NCI-H345 treated with DMSO at 0.1 percent for 48 hours (cell line): ENCODE results near the gene LRRC26.
A peak's percentile ranks its signal among the peaks of the same experiment; 100 is the strongest.

Source experiments
- DNase-seq: peaks from one replicate; lab custom pipeline; 2025; ENCODE audit not compliant: unreplicated experiment; lab: John Stamatoyannopoulos, UW

LRRC26 gene

DNA sequence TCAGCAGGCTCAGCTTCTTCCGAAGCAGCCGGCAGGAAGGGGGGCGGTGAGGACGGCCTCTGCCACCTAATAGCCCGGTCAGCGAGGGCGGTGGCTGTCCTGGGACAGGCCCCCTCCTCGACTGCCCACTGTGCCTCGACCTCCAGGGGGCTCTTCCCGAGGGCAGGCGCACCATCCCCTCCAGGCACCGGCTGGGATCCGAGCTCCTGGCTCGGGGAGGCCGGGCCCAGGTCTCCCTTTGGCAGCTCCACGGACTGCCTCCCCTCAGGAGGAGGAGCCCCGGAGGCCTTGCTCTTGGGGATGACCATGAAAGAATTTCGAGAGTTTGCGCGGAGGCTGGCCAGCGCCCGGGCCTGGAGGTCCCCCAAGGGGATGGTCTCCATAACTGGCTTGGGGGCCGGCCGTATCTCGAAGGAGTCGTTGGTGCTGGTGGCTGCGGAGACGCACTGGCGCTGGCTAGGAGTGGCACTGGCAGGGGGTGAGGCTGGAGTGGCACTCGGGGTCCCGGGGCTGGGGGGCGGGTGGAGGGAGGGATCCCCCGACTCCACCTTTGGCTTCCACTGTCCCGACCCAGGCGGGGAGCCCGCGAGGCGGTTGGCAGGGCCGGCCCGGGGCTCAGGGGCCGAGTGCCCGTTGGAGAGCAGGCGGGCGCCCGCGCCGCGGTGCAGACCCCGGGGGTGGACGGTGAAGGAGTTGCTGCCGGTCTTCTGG, 29.7 kb upstream of the LRRC26 start:
- DNase-seq = no peak

DNA sequence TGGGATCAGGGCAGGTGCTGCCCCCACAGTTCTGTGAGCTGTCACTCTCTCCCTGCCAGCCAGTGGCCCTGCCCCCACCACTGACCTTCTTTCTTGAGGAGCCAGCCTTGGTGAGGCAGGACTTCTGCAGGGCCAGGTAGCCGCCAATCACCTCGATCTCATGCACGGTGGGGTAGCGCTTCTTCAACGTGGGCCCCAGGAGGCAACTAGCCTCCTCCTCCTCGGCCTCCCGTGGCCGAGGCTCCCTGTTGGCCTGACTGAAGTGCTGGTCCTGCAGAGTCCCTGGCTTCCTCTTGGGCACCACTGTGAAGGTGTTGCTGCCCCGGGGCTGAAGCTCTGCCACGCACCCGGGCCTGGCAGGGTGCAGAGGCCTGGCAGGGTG, 29.0 kb upstream of the LRRC26 start:
- DNase-seq = no peak

DNA sequence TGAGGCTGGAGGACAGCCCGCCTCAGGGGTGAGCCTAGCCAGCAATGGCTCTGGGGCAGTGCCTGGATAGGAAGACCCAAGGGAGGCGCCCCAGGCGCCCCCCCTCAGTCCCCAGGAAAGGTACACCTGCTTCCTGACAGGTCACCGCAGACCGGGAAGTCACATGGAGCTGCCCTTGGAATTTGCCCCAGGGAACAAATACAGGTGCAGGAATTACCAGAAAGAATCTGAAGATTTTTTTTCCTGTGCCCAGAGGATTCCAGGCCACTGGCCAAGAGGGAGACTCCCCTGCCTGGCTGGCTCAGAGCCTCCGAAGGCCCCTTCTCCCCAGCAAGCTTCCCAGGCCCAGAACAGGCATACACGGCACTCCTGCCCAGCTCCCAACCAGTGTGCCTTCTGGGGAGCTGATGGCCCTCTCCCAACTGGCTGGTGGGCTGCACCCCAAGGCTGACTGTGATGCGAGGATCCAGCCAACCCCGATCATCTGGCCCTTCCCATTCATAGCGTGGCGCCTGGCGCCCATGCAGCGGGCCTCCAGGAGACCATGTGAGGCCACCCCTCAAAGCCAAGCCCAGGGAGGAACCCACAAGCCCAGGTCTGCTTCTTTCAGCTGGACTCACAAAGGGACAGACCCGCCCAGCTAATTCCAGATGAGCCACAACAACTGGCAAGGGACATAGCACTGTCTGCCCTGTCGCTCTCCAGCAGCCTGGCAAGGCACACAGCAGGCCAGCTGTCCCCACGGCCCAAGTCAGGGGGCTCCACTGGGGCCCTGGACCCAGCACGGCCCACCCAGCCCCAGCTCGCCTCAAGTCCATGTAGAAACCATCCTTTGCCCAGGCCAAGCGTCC, 28.4 kb upstream of the LRRC26 start:
- DNase-seq = no peak

DNA sequence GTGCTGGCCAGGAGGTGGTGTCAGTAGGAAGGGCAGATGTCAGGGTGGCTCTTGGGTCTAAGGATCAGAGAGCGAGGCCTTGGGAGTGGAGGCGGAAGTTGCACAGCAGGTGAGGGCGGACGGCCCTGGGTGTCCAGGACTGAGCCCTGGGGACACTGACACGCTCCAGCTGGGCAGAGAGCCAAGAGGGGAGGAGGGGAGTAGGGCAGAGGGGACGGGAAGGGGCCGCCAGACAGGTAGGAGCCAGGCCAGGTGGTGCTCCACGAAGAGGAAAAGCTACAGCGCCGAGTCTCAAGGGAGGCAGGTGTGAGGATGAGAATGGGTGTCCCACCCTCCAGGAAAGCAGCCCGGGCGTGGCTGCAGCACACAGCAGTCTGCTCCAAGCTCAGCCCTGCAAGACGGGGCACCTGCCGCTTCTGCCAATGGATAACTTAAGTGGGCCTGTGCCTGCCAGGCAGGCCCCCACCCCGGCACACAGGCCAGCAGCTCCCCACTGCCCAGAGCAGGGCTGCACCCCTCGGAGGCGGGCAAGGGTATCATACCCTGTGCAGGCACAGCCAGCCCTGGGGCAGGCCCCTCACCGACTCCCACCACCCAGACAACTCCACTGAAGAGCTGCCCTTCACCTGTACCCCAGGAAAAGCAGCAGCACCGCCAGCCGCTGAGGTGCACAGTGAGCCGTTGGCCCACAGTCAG, 25.8 kb upstream of the LRRC26 start:
- DNase-seq = peak; percentile 95

DNA sequence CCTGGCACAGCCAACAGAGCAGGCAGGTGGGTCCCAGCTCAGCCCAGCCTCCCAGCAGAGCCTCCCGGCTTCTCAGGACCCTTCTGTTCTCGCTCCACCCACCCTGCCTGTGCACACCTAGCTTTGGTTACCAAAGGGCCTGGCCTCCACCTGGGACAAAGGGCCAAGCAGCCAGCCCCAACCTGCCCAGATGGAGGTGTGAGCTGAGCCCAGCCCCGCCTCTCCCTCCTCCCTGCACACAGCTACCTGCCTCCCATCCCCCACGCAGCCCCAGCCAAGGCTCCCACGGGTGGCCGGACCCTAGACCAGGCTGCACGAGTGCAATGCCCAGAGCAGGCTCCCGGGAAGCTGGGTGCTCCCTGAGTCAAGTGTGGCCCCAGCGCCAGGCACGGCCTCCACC, 25.1 kb upstream of the LRRC26 start:
- DNase-seq = peak; percentile 39

DNA sequence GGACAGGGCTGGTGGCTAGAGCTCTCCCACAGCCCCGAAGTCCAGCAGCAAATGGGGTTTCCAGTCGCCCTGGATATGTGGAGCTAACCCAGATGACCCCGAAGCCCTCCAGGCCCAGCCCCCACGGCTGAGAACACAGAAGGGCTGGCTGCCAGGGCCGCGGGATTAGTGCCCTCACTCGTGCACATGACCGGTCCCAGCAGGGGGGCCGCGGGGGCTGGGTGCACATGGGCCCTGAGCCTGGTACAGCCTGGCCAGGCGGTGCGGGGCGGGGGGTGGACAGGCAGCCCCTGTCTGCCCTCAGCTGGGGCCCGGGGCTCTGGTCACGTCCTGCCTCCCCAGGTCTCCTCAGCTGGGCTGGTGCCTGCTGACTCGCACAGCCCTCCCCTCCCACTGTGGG, 24.5 kb upstream of the LRRC26 start:
- DNase-seq = no peak

DNA sequence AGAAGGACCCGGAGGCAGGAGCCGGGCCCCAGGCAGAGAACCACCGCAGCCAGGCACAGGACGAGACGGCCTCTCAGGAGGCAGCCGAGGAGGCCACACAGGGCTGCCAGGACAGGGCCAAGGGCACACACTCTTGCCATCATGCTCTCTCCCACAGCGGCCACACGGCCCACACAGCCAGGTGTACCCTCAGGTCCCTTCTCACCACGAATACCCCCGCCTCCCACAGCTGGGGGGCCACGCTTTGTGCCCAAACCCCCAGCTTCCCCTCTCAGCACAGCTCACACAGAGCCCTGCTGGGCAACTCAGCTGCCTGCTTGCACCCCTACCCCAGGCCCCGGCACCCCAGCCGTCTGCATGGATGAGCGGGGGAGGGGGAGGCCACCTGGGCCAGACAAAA, 23.9 kb upstream of the LRRC26 start:
- no peak for DNase-seq

DNA sequence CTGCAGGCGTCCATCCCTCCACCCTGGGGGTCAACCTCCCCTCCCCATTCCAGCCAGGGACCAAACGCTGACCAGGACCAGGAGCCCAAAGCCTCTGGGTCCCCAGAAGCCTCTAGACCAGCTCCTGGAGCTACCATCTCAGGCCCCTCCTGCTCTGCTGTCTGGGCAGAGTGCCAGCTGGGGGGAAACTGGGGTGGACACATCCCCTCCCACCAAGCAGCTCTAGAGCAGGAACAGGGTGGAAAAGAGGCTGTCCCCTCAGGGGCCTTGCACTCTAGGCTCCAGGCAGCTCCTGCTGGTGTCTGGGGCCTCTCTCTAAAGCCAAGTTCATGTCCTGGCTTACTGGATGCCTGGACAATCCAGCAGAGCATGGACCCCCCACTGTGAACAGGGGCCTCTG, 23.0 kb upstream of the LRRC26 start:
- DNase-seq = no peak

DNA sequence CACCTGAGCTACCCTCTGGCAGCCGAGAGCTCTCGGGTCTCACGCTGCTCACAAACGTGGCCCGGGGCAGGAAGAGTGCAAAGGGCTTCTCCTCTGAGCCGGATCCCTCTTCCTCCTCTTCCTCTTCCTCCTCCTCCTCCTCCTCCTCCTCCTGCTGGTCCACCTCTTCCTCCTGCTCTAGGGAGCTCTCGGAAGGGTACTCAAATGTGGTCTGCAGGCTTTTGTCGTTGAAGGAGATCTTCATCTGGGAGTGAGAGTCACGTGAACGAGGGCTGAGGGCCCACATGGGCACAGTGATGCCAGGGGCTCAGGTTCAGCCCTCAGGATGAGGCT, 22.6 kb upstream of the LRRC26 start:
- no peak for DNase-seq

DNA sequence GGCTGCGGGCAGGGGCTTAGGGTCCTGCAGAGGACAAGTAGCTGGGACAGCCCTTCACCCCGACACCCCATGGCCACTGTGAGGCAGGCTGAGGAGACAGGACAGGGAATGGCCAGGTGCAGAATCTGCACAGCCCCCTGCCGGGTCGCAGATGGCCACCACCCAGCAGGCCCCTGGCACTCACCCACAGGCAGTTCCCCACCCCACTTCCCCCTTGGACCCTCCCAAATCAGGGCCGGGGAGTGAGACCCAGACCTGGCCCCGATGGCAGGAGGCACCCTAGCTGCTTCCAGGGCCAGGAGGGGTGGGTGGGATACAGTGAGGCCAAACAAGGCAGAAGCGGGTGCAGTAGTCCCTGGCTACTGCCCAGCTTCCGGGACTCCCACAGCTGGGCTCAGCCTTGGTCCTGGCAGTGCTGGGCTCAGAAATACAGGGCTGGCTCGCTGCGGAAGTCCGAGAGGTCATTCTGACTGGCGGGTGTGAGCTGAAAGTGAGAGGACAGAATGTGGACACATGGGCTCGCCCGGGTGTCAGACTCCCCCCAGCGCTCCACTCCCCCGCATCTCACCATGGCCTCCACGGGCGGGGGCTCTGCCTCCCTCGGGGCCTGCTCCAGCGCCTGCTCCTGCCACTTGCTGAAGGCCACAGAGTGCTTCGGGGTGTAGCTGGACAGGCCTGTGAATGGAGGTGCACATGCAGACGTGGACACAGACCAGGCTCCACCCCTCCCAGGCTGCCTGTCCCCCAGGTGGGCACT, 22.0 kb upstream of the LRRC26 start:
- DNase-seq = no peak

DNA sequence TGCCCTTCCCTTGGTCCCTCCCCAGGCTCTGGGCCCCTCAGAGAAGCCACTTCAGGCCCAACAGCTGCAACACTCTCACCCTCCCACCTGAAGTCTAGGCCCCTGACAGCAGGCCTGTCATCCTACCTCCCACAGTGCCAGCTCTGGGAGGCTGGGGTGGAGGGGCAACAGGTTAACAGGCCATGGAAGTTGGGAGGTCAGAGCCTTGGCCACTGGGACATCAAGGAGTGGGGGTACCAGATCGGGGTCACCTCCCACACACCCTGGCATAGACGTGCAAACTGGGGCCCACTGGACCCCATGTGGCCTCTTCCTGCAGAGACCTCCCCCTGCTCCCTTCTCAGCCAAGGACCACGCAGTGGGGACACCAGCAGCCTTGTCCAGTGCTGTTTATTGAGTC, 21.4 kb upstream of the LRRC26 start:
- no peak for DNase-seq

DNA sequence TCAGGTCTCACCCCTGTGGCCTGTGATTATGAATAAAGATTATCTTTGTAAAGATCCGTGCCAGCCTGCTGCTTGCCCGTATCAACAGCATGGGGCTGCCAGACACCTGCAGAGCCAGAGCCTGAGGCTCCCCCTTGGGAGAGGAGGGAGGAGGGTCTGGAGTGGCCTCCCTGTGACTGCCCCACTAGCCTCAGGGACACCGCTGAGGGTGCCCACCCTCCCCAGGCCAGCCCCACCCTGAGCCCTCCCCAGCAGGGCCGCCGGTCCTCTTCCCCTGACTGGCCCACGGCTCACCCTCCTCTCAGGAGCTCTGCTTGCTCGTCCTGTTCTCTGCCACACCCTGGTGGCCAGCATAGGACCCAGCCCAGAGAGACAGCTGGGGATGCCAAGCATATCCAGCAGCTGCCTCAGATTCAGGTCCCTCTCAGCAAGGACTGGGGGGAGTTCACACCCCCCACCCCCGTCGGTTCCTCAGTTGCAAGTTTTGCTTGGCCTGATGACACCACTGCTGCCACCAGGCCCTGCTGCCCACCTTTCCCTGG, 20.5 kb upstream of the LRRC26 start:
- DNase-seq = no peak

DNA sequence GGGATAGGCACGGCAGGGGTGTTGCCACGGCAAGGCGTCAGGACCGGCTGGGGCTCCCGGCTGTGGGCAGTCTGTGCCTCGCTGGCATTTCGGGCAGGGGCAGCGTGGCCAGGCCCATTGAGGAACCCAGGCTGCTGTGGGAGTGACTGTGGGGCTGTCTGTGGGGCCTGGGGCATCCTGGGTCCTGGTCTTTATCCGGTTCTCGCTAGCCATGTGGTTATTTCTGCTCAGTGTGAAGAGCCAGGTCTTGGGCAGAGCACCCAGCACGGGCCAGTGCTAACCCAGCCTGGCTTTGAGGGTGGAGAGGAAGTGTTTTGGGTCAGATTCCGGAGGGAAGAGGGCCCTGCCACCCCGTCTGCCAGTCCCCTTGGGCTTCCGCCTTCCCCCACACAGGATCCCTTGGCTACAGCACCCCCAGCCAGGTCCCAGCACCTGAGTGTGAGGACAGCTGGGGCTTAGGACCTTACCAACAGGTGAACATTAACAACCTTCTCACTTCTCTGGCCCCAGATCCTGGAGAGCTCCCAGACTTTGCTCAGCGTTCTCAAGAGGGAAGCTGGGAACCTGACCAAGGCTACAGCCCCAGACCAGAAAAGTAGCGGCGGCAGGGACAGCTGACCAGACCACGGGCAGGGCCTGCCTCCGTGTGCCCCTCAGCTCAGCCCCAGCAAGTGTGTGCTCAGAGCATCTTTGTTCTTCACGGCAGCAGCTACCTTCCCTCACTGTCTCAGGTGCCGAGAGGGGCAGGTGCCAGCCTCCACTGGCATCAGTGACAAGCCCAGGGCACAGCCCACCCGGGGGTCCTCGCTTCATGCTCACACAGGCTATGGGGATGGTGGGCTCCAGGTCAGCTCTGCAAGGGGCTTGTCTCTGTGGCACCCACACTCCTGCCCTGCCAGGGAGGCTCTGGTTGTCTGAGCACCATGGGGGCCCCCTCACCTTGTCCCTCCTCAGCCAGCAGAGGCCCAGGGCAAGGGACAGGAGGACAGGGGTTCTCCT, 19.7 kb upstream of the LRRC26 start:
- DNase-seq = no peak

DNA sequence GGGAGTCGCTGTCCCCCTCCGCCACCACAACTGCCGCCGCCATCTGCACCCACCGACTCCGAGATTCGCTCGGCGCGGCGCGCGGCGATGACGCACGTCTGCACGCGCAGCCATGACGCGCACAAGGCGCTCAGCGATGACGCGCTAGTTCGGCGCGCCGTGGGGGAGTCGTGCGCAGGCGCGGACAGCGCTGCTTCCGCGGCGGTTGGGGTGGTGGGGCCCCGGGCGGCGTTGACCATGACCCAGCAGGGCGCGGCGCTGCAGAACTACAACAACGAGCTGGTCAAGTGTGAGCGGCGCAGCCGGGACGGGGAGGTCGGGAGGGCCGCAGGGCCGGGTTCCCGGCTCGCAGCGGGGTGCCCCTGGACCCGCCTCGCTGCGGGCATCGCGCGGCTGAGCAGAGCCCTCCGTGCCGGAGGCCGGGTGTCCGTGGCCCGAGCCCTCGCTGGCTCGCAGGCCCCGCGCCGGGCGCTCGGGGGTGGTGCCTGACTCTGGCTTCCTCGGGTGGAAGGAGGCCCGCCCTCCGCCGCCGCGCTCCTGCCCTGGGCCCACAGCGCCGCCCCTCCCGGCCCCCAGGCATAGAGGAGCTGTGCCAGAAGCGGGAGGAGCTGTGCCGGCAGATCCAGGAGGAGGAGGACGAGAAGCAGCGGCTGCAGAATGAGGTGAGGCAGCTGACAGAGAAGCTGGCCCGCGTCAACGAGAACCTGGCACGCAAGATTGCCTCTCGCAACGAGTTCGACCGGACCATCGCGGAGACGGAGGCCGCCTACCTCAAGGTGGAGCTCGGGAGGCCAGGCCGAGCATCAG, 18.8 kb upstream of the LRRC26 start, which contains the start of the genes ANAPC2 and SSNA1:
TSS of gene ANAPC2 (minus strand) at position 71 of the 807 bp plus-strand sequence. CDS start at position 43, 28 bp downstream.
TSS of gene SSNA1 (plus strand) at position 187 of the 807 bp plus-strand sequence. CDS start at position 238, 51 bp downstream.
- peak; percentile 74 for DNase-seq

DNA sequence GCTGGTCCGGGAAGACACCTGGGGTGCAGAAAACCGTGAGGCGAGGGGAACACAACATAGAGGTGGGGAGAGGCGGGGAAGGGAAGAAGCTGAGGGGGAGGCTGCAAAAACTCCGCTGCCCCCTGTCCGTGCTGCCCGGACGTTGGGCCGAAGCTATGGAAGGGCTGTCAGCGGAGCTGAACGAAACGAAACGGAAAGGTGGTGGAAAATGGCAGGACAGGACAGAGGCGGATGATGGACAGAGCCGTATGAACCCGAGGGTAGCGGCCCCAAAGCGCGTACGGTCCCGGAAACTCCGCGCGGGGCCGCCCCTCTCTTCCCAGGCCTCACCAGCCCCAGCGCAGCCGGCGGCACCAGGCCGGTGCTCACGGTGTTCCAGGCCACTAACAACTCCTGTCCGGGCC, 18.2 kb upstream of the LRRC26 start:
- DNase-seq = no peak

DNA sequence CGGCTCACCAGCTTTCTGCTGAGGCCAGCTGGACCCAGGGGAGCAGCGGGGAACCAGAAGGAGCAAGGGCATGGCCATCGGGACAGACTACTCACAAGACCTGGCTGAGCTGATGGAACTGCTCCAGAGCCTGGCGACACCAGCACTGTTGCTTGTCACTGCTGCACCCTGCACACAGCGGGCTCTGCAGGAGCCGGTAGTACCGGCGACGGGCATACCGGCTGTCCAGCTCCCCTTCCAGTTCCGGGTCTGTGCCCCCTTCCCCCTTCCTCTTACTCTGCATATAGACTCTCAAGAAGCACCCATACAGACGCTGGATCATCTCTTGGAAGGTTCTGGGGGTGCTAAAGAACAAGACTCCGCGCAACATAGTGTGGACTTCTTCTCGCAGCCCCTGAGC, 17.5 kb upstream of the LRRC26 start:
- DNase-seq = no peak

DNA sequence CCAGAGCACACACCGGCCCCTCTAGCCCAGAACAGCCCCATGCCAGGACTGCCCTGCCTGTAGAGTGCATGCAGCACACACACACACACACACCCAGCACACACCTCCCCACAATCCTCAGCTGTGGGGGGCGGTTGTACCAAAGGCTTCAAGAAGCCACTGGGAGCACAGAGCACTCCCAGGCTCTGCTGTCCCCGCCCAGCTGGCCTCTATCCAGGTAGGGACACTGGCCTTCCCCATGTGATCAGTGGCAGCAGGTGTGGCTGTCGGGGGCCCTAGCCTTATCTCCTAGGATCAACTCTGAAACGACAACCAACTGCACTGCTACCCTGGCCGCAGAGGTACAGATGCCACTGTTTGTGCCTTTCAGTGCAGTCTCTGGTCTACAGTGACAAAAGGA, 16.5 kb upstream of the LRRC26 start:
- DNase-seq = no peak

DNA sequence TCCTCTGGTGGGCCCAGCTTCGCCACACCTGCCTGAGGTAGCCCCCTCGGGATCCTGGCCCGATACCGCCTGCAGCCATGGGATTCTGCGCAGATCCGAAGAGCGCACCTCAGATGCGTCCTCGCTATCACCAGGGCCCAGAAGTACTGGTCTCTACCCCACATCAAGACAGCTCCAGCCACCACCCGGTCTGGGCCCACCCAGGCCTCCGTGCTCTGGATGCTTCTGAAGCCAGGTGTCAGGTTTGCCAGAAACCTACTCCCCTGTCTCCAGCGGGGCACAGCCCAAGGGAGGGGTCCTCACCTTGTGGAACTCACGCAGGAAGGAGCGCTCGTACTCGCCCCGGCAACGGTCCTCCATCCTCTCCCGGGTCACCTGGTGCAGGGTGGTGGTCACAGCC, 16.1 kb upstream of the LRRC26 start:
- no peak for DNase-seq
